ENCODE results near the gene PRKN.

GRCh38 chr6:161417717-161418462 is 1309.7 kb downstream of the PRKN start:
- no peak for TF ChIP-seq CTCF (IDR thresholded peaks at IDR 0.05; ENCODE audit: low read depth, low read length)
- no peak for TF ChIP-seq EZH2phosphoT487 (IDR thresholded peaks at IDR 0.05; ENCODE audit: low read depth)

All from OCI-LY3 (cell line).